PFSK-1 (cell line): ENCODE data around the gene C3orf20. TPM values are rescaled to one million over a fixed set of nuclear protein-coding genes. Genes with fewer than 3 reads are reported as not detected.

ENCODE experiments used
- FOXP2 ChIP-seq: optimal IDR thresholded peaks from 2 replicates; pipeline ENCODE3; 2011; ENCODE audit warnings: borderline replicate concordance, control low read depth, inconsistent platforms; ENCODE audit not compliant: insufficient read depth; ENCODE audit errors: extremely low read length, extremely low read depth
- POLR2AphosphoS5 ChIP-seq: IDR thresholded peaks from 2 replicates; pipeline ENCODE4 v1.6.1; 2012; ENCODE audit warnings: low read depth, mild to moderate bottlenecking, control low read depth, low read length, moderate library complexity
- SIN3A ChIP-seq: IDR thresholded peaks from 2 replicates; pipeline ENCODE4 v1.6.1; 2012; ENCODE audit warnings: mild to moderate bottlenecking, low read length, moderate library complexity, borderline replicate concordance; ENCODE audit not compliant: insufficient read depth
- TAF1 ChIP-seq: IDR thresholded peaks from 2 replicates; pipeline ENCODE4 v1.6.1; 2012; ENCODE audit warnings: low read length, control low read depth, borderline replicate concordance; ENCODE audit not compliant: insufficient read depth
- polyA plus RNA-seq: library from polyadenylated mRNA; unstranded; fragments of >200 nt; gene quantifications from one replicate; pipeline ENCODE4 v1.2.1, GENCODE V29; 2012; ENCODE audit warnings: low read depth, missing spikeins; ENCODE audit not compliant: insufficient read length
- TF ChIP-seq, protein P1 (sequence below), 2 experiments: IDR thresholded peaks; 2 replicates each; pipeline versions ENCODE4 v1.6.1 to v1.8.0; 2011 to 2012; ENCODE audit warnings: low read depth in 2 of 2, low read length in 2 of 2, control low read depth in 1 of 2, inconsistent platforms in 1 of 2, mild to moderate bottlenecking in 1 of 2, moderate library complexity in 1 of 2; ENCODE audit not compliant: insufficient read depth in 1 of 2

Gene C3orf20
- polyA plus RNA-seq, result not detected

DNA sequence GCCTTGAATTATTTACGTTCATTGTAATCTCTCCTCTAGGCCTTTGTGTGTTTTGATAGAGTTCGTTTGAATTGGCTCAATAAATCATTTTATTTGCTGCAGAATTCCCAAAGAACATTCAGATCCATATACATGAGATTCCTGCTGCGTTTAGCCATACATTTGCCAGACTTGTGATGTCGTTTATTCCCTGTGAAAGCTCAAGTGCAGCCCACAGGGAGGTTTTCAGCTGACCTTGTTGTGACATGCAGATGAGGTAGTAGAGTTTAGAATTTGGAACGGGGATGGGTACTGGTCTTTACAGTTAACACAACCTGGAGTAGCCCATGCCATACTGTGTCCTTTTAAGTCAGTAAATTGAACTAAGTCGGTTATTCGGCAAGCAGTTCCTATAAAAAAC lies at the start of gene C3orf20:
Gene C3orf20, plus strand, starts transcription at position 301 of the 400 bp plus-strand sequence. CDS start 7,573 bp downstream, outside the sequence.
- TF ChIP-seq FOXP2 (no peak), SIN3A (no peak), TAF1 (no peak), POLR2AphosphoS5 (no peak)
- TF ChIP-seq, protein P1, sequence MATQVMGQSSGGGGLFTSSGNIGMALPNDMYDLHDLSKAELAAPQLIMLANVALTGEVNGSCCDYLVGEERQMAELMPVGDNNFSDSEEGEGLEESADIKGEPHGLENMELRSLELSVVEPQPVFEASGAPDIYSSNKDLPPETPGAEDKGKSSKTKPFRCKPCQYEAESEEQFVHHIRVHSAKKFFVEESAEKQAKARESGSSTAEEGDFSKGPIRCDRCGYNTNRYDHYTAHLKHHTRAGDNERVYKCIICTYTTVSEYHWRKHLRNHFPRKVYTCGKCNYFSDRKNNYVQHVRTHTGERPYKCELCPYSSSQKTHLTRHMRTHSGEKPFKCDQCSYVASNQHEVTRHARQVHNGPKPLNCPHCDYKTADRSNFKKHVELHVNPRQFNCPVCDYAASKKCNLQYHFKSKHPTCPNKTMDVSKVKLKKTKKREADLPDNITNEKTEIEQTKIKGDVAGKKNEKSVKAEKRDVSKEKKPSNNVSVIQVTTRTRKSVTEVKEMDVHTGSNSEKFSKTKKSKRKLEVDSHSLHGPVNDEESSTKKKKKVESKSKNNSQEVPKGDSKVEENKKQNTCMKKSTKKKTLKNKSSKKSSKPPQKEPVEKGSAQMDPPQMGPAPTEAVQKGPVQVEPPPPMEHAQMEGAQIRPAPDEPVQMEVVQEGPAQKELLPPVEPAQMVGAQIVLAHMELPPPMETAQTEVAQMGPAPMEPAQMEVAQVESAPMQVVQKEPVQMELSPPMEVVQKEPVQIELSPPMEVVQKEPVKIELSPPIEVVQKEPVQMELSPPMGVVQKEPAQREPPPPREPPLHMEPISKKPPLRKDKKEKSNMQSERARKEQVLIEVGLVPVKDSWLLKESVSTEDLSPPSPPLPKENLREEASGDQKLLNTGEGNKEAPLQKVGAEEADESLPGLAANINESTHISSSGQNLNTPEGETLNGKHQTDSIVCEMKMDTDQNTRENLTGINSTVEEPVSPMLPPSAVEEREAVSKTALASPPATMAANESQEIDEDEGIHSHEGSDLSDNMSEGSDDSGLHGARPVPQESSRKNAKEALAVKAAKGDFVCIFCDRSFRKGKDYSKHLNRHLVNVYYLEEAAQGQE (IDR thresholded peaks at IDR 0.05; ENCODE audit: insufficient read depth in 1 of 2, low read depth in 2 of 2, low read length in 2 of 2), result no peak

DNA sequence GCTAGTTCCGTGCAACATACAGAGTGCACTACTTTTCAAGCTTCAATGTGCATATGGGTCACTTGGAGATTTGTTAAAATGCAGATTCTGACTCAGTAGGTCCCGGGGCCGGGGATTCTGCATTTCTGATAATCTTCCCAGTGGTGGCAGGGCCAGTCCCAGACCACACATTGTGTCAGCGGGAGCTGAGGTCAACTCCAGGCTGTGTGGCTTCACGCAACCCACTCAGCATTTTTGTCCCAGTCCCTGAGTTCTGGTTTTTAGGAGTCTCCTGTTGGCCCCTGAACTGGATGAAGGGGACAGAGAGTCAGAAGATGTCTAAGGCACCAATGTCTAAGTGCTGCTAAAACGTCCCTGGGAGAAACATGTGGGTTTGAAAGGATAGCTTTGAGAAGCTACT lies 49.5 kb upstream of the C3orf20 start:
- TF ChIP-seq FOXP2, result no peak
- TF ChIP-seq, protein P1 (IDR thresholded peaks at IDR 0.05; ENCODE audit: insufficient read depth in 1 of 2, low read depth in 2 of 2, low read length in 2 of 2), result no peak
- no peak for TF ChIP-seq POLR2AphosphoS5
- no peak for TF ChIP-seq TAF1
- TF ChIP-seq SIN3A, result no peak

DNA sequence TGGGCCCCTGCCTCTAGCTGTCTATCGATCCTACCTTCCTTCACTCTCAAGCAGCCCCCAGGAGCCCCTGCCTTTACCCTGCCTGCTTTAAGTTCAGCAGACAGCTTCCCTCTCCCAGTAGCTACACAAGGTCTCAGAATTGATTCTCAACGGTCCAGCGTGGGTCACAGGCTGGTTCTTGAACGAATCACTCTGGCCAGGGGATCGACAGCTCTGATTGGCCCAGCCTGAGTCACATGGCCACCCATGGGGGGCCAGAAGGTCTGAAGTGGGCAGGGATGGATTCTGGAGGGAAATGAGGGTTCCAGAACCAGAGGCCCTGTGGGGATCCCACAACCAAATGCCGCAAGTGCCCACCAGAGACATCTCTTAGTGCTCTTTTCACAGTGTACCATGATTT lies 47.1 kb upstream of the C3orf20 start:
- TF ChIP-seq SIN3A (no peak), TAF1 (no peak), FOXP2 (no peak), POLR2AphosphoS5 (no peak)
- TF ChIP-seq, protein P1 (IDR thresholded peaks at IDR 0.05; ENCODE audit: insufficient read depth in 1 of 2, low read depth in 2 of 2, low read length in 2 of 2), result no peak

DNA sequence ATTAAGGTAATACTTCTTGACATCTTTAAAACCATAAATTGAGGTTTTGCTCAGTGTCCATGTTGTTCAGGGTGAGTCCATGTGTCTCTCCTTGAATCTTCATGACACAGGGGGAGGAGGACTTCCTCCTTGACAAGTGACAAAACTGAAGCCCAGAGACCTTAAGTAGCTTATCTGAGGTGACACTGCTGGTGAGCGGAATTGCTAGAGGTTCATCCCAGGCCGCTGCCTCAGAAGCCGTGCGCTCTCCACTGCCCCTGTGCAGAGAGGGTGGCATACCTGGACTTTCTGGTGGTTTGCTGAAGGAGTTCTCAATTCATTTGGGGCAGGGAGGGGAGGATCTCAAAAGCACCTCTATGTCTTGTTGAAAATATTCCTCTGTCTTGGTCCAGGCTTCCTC lies 46.5 kb upstream of the C3orf20 start:
- TF ChIP-seq, protein P1 (IDR thresholded peaks at IDR 0.05; ENCODE audit: insufficient read depth in 1 of 2, low read depth in 2 of 2, low read length in 2 of 2), result no peak
- TF ChIP-seq SIN3A (no peak), FOXP2 (no peak)

DNA sequence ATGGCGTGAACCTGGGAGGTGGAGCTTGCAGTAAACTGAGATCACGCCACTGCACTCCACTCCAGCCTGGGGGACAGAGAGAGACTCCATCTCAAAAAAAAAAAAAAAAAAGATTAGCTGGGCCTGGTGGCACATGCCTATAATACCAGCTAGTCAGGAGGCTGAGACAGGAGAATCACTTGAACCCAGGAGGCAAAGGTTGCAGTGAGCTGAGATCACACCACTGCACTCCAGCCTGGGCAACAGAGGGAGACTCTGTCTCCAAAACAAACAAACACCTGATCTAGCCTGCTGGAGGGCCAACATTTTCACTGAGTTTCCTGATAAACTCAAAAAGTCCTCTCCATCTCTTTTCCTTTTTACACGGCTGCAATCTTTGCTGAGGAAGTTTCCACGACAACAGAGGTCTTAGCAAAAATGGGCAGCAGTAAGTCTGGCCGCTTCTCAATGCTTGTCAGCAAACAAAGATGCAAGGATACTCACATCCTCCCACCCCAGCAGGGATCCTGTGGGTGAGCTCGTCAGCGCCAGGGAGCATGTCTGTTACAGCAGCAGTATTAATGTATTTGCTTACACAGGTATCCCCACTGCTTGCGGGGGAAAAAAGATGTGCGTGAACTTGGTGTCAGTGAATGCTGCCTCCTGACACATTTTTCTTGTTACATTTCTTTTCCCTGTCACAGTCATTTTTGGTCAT lies 44.4 kb upstream of the C3orf20 start:
- TF ChIP-seq SIN3A, result no peak
- TF ChIP-seq TAF1, result no peak
- no peak for TF ChIP-seq POLR2AphosphoS5
- no peak for TF ChIP-seq FOXP2
- TF ChIP-seq, protein P1 (IDR thresholded peaks at IDR 0.05; ENCODE audit: insufficient read depth in 1 of 2, low read depth in 2 of 2, low read length in 2 of 2), result no peak
